Cardiac fibroblast (primary cell): Measurements from ENCODE around the gene TFB1M.

Experiments
- DNase-seq, 2 donors: peaks; one replicate each; pipeline versions ENCODE4 v3.0.0 to v3.0.0-alpha.2; 2010; ENCODE audit warnings: low read depth in 2 of 2
- H3K4me3 ChIP-seq, 2 donors: replicated peaks in 1 of 2; 1 replicate in 1 of 2; 2 replicates in 1 of 2; pipeline ENCODE4 v1.5.1; 2011; ENCODE audit warnings: low read depth in 2 of 2, low read length in 2 of 2, mild to moderate bottlenecking in 2 of 2, moderate library complexity in 1 of 2
- CTCF ChIP-seq: IDR thresholded peaks from one replicate; pipeline ENCODE4 v1.5.1; 2011; ENCODE audit warnings: low read depth, mild to moderate bottlenecking, low read length, inconsistent platforms

The TFB1M gene

GRCh38 chr6:155324172-155324571, 9.9 kb upstream of the TFB1M start:
- H3K4me3 ChIP-seq, result no peak overlapping the region
- no peak for TF ChIP-seq CTCF
- no peak for DNase-seq

GRCh38 chr6:155319902-155320301, 5.6 kb upstream of the TFB1M start:
- no peak for TF ChIP-seq CTCF
- H3K4me3 ChIP-seq, result no peak overlapping the region
- no peak for DNase-seq

- peak; percentile 15 to 47 for DNase-seq
- peak; percentile 24 for TF ChIP-seq CTCF
- H3K4me3 ChIP-seq, result no peak overlapping the region
Observed at GRCh38 chr6:155317186-155317585, 2.9 kb upstream of the TFB1M start.

- TF ChIP-seq CTCF, result no peak
- no peak overlapping the region for H3K4me3 ChIP-seq
- no peak for DNase-seq
Observed at GRCh38 chr6:155316419-155316818, 2.1 kb upstream of the TFB1M start.

GRCh38 chr6:155315516-155315871, 1.2 kb upstream of the TFB1M start:
- H3K4me3 ChIP-seq, result peak overlapping the region; percentile 55 to 96
- TF ChIP-seq CTCF, result no peak
- DNase-seq, result peak; percentile 32 to 78

GRCh38 chr6:155314773-155315515, 660 bp upstream of the TFB1M start:
- peak; percentile 93 to 94 for DNase-seq
- peak overlapping the region; percentile 55 to 96 for H3K4me3 ChIP-seq
- no peak for TF ChIP-seq CTCF
